ENCODE data around the gene DNAJA3.

DNAJA3 gene

GRCh38 chr16:4410335-4411075 is 15.2 kb upstream of the DNAJA3 start:
- Mint-ChIP-seq H3K4me3 (peak overlapping the region; percentile 12 to 76 (median 74)), H3K27ac (peak overlapping the region; percentile 83 to 96 (median 88)), H3K9me3 (no peaks in the 10 kb centered on the region), H3K36me3 (ENCODE audit: low read depth) (no peaks in the 10 kb centered on the region), H3K27me3 (ENCODE audit: low read depth) (no peaks in the 10 kb centered on the region), H3K4me1 (peaks cover 50% of the 10 kb centered on the region)
- no peak for TF ChIP-seq CTCF (IDR thresholded peaks at IDR 0.05; ENCODE audit: unreplicated experiment in 3 of 3)

- H3K27ac Mint-ChIP-seq = peak overlapping the region; percentile 83 to 89 (median 88)
- TF ChIP-seq CTCF (IDR thresholded peaks at IDR 0.05; ENCODE audit: unreplicated experiment in 3 of 3) = no peak
- no peaks in the 10 kb centered on the region for H3K9me3 Mint-ChIP-seq
- H3K36me3 Mint-ChIP-seq (ENCODE audit: low read depth) = no peaks in the 10 kb centered on the region
- H3K4me1 Mint-ChIP-seq = peaks cover 52% of the 10 kb centered on the region
- H3K27me3 Mint-ChIP-seq (ENCODE audit: low read depth) = no peaks in the 10 kb centered on the region
- peak overlapping the region in 2 of 3 experiments; percentile 33 to 68 for H3K4me3 Mint-ChIP-seq
Measured at GRCh38 chr16:4411684-4412083, 14.0 kb upstream of the DNAJA3 start.

- peaks cover 54% of the 10 kb centered on the region for H3K4me1 Mint-ChIP-seq
- H3K9me3 Mint-ChIP-seq = no peaks in the 10 kb centered on the region
- no peak for TF ChIP-seq CTCF (IDR thresholded peaks at IDR 0.05; ENCODE audit: unreplicated experiment in 3 of 3)
- H3K27ac Mint-ChIP-seq = peak overlapping the region in 1 of 3 experiments; percentile 88
- no peaks in the 10 kb centered on the region for H3K36me3 Mint-ChIP-seq (ENCODE audit: low read depth)
- no peaks in the 10 kb centered on the region for H3K27me3 Mint-ChIP-seq (ENCODE audit: low read depth)
- H3K4me3 Mint-ChIP-seq = peak overlapping the region in 1 of 3 experiments; percentile 68
Measured at GRCh38 chr16:4412159-4412558, 13.5 kb upstream of the DNAJA3 start.

GRCh38 chr16:4412854-4413253 is 12.8 kb upstream of the DNAJA3 start:
- no peaks in the 10 kb centered on the region for H3K9me3 Mint-ChIP-seq
- TF ChIP-seq CTCF (IDR thresholded peaks at IDR 0.05; ENCODE audit: unreplicated experiment in 3 of 3) = no peak

GRCh38 chr16:4414187-4414917 is 11.3 kb upstream of the DNAJA3 start:
- no peak for TF ChIP-seq CTCF (IDR thresholded peaks at IDR 0.05; ENCODE audit: unreplicated experiment in 3 of 3)
- peak overlapping the region in 1 of 3 experiments; percentile 52 for H3K27ac Mint-ChIP-seq
- no peaks in the 10 kb centered on the region for H3K9me3 Mint-ChIP-seq
- H3K27me3 Mint-ChIP-seq (ENCODE audit: low read depth) = peaks cover 4% of the 10 kb centered on the region
- peak overlapping the region; percentile 73 to 97 (median 92) for H3K4me3 Mint-ChIP-seq
- no peaks in the 10 kb centered on the region for H3K36me3 Mint-ChIP-seq (ENCODE audit: low read depth)
- peaks cover 48% of the 10 kb centered on the region for H3K4me1 Mint-ChIP-seq

More at GRCh38 chr16:4412854-4413253, 12.8 kb upstream of the DNAJA3 start:
- Mint-ChIP-seq H3K36me3 (ENCODE audit: low read depth) (no peaks in the 10 kb centered on the region), H3K27me3 (ENCODE audit: low read depth) (no peaks in the 10 kb centered on the region), H3K27ac (peak overlapping the region in 2 of 3 experiments; percentile 29 to 88), H3K4me3 (peak overlapping the region in 2 of 3 experiments; percentile 26 to 68), H3K4me1 (peaks cover 54% of the 10 kb centered on the region)

Measured in nephron (organoid).